Upper lobe of right lung (tissue), 1 donor: ENCODE data around the gene GAST. TPM values are rescaled to one million over a fixed set of nuclear protein-coding genes. Genes with fewer than 3 reads are reported as not detected.

Source experiments
- ATAC-seq: fragments of 200-7000 bp; cut with Tn5 transposase; one replicate; pipeline ENCODE4 v1.9.1; 2020; ENCODE audit warnings: mild to moderate bottlenecking, moderate library complexity
- DNase-seq: peaks from one replicate; pipeline ENCODE4 v3.0.0-alpha.2; 2020
- H3K27ac ChIP-seq: fragments of 200-600 bp; one replicate; pipeline ENCODE4 v1.8.0; 2022
- H3K27me3 ChIP-seq: fragments of 200-600 bp; one replicate; pipeline ENCODE4 v1.8.0; 2022; ENCODE audit warnings: mild to moderate bottlenecking
- H3K36me3 ChIP-seq: fragments of 200-600 bp; one replicate; pipeline ENCODE4 v1.8.0; 2022
- H3K4me1 ChIP-seq: fragments of 200-600 bp; one replicate; pipeline ENCODE4 v1.8.0; 2022
- H3K4me3 ChIP-seq: fragments of 200-600 bp; one replicate; pipeline ENCODE4 v1.8.0; 2022; ENCODE audit warnings: mild to moderate bottlenecking
- H3K9me3 ChIP-seq: fragments of 200-600 bp; one replicate; pipeline ENCODE4 v1.8.0; 2022
- CTCF ChIP-seq: fragments of 200-600 bp; IDR thresholded peaks from one replicate; pipeline ENCODE4 v1.8.0; 2022; ENCODE audit warnings: antibody characterized with exemption
- intact Hi-C: fragments of 100-400 bp; cut with DNase I; formaldehyde crosslinking; loops from one replicate; pipeline ENCODE4 v1.11.0; 2022
- total RNA-seq: library from RNA; stranded (reverse); fragmentation: NEBNext Ultra II Directional; extraction: Animal tissue kit (Norgen Biotek cat#: 25700); gene quantifications from one replicate; pipeline ENCODE4 v1.2.1, GENCODE V29; 2021
- donor health status: DM: no; HTN: yes; CAD: no; lungs with severe emphysema.

GAST gene
- total RNA-seq, 1 donor from 2014 or later, result not detected

- intact Hi-C loops, result no loop called here
- Histone ChIP-seq H3K27me3 (no peaks in the 10 kb centered on the region), H3K27ac (no peak overlapping the region), H3K4me1 (no peaks in the 10 kb centered on the region), H3K9me3 (no peaks in the 10 kb centered on the region), H3K36me3 (peaks cover 97% of the 10 kb centered on the region), H3K4me3 (no peak overlapping the region)
- no peak for TF ChIP-seq CTCF
- ATAC-seq, result no peak
- DNase-seq, result no peak
Observed at GRCh38 chr17:41762391-41762790, 50.3 kb downstream of the GAST start.

DNA sequence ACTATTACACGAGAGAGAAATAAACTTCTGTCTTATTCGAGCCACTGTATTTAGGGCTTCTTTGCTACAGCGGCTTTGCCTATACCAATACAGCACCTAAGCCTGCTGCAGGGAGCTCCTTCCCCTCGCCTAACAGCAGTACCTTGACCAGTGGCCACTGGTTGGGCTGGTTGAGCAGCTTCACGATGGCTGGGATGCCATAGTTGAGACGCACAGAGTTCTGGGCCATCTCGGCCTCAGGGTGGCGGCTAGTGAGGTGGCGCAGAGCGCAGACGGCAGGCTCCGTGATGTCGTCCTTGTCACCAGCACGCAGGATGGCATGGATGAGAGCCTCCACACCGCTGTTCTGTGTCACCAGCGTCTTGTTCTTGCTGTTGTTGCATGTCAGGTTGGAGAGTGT lies 50.7 kb downstream of the GAST start:
- peaks cover 97% of the 10 kb centered on the region for H3K36me3 ChIP-seq
- H3K4me1 ChIP-seq, result no peaks in the 10 kb centered on the region
- H3K27ac ChIP-seq, result no peak overlapping the region
- intact Hi-C loops, result no loop called here
- H3K27me3 ChIP-seq, result no peaks in the 10 kb centered on the region
- H3K4me3 ChIP-seq, result no peak overlapping the region
- H3K9me3 ChIP-seq, result no peaks in the 10 kb centered on the region
- no peak for TF ChIP-seq CTCF
- ATAC-seq (no peak), DNase-seq (no peak)

DNA sequence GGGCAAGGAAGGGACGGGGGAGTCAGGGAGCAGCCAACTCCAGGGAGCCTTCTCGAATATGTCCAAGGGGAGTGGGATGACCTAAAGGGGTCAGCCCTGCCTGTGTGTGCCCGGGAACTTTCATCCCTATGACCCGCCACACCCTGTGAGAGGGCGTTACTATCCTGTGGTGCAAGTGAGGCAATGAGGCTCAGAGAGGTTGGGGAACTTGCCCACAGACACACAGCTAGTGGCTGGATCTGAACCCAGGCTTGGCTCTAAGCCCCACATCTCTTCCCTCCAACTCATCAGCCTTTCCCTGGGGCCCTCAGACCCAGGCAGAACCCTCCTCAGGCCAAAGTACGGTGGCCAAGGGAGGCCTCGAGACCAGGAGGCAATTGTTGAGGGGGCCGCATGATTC lies 51.2 kb downstream of the GAST start:
- TF ChIP-seq CTCF, result no peak
- intact Hi-C loops, result no loop called here
- Histone ChIP-seq H3K27me3 (no peaks in the 10 kb centered on the region), H3K36me3 (peaks cover 97% of the 10 kb centered on the region), H3K4me3 (no peak overlapping the region), H3K27ac (no peak overlapping the region), H3K9me3 (no peaks in the 10 kb centered on the region), H3K4me1 (no peaks in the 10 kb centered on the region)
- ATAC-seq (no peak), DNase-seq (no peak)

Other genes starting within 250 kb of the GAST start
- not detected for gene KRT32, start 244.9 kb upstream of the GAST start, total RNA-seq
- not detected for gene KRT35, start 231.2 kb upstream of the GAST start, total RNA-seq
- not detected for gene KRT36, start 222.4 kb upstream of the GAST start, total RNA-seq
- 5.5 TPM for gene KRT13, start 206.7 kb upstream of the GAST start, total RNA-seq
- gene KRT15, start 193.4 kb upstream of the GAST start, total RNA-seq, result 24.3 TPM
- gene KRT19, start 184.0 kb upstream of the GAST start, total RNA-seq, result 321 TPM
- gene KRT9, start 140.3 kb upstream of the GAST start, total RNA-seq, result not detected
- gene KRT14, start 125.4 kb upstream of the GAST start, total RNA-seq, result not detected
- not detected for gene KRT16, start 99.6 kb upstream of the GAST start, total RNA-seq
- gene KRT17, start 87.8 kb upstream of the GAST start, total RNA-seq, result 5.9 TPM
- gene EIF1, start 23.4 kb upstream of the GAST start, total RNA-seq, result 974 TPM
- 0.58 TPM for gene HAP1, start 22.3 kb downstream of the GAST start, total RNA-seq
- gene JUP, start 74.4 kb downstream of the GAST start, total RNA-seq, result 109 TPM
- gene P3H4, start 99.6 kb downstream of the GAST start, total RNA-seq, result 9.5 TPM
- gene FKBP10, start 100.7 kb downstream of the GAST start, total RNA-seq, result 34.5 TPM
- 36.5 TPM for gene NT5C3B, start 123.9 kb downstream of the GAST start, total RNA-seq
- gene KLHL10, start 125.5 kb downstream of the GAST start, total RNA-seq, result 0.29 TPM
- 12.6 TPM for gene KLHL11, start 153.1 kb downstream of the GAST start, total RNA-seq
- 112 TPM for gene ACLY, start 206.6 kb downstream of the GAST start, total RNA-seq
- gene ODAD4, start 218.3 kb downstream of the GAST start, total RNA-seq, result 1.0 TPM